Fibroblast of upper back skin (primary cell): ENCODE measurements around the gene CWC25.

Experiments
- DNase-seq: peaks from one replicate; pipeline ENCODE4 v3.0.0-alpha.2; 2013

The CWC25 gene

GRCh38 chr17:38824899-38825761 lies at the start of gene CWC25:
TSS of gene CWC25 (minus strand) at chr17:38825321. CDS start at chr17:38825183, 138 bp downstream.
- DNase-seq = peak; percentile 95

- no peak for DNase-seq
Observed at GRCh38 chr17:38873640-38874380, 48.7 kb upstream of the CWC25 start.

- no peak for DNase-seq
Observed at GRCh38 chr17:38872671-38873385, 47.7 kb upstream of the CWC25 start.

GRCh38 chr17:38872027-38872511 lies 46.9 kb upstream of the CWC25 start:
- no peak for DNase-seq

- peak; percentile 63 for DNase-seq
Observed at GRCh38 chr17:38871247-38872015, 46.3 kb upstream of the CWC25 start.

- DNase-seq = peak; percentile 67
Observed at GRCh38 chr17:38870259-38871165, 45.4 kb upstream of the CWC25 start.

DNA sequence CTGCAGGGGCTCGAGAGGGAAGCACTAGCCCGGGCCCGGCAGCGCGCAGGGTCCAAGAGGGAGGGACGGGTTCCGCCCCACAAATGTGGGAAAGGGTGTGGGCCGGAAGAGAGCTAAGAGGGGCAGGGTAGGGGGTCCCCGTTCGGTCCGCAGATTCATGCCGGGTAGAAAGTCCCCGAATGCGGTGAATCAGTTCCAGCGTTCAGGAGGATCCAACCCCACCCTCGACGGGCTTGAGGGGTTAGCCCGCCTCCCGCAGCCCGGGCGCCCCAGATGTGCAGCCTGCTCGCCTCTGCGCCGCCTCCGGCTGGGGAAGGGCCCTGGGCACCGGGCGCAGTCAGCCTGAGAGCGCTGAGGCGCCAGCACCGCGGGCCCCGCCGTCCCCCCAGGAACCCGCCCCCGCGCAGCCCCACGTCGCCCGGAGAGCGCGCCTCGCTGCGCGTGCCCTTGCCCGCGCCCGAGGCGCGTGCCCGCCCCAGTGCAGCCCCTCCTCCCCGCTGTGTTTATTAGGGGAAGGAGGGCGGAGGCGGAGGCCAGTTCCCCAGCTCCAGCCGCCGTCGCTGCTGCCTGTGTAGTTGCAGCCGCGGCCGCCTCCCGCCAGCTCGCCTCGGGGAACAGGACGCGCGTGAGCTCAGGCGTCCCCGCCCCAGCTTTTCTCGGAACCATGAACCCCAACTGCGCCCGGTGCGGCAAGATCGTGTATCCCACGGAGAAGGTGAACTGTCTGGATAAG lies 44.6 kb upstream of the CWC25 start, which contains the start of gene LASP1:
TSS of gene LASP1 (plus strand) at position 533 of the 733 bp plus-strand sequence. CDS start at position 665, 132 bp downstream.
- peak; percentile 89 for DNase-seq

- DNase-seq = peak; percentile 90
Observed at GRCh38 chr17:38868817-38869525, 43.9 kb upstream of the CWC25 start.

- DNase-seq = peak; percentile 82
Observed at GRCh38 chr17:38867968-38868816, 43.1 kb upstream of the CWC25 start.

GRCh38 chr17:38867179-38867967 lies 42.3 kb upstream of the CWC25 start:
- peak; percentile 81 for DNase-seq

DNA sequence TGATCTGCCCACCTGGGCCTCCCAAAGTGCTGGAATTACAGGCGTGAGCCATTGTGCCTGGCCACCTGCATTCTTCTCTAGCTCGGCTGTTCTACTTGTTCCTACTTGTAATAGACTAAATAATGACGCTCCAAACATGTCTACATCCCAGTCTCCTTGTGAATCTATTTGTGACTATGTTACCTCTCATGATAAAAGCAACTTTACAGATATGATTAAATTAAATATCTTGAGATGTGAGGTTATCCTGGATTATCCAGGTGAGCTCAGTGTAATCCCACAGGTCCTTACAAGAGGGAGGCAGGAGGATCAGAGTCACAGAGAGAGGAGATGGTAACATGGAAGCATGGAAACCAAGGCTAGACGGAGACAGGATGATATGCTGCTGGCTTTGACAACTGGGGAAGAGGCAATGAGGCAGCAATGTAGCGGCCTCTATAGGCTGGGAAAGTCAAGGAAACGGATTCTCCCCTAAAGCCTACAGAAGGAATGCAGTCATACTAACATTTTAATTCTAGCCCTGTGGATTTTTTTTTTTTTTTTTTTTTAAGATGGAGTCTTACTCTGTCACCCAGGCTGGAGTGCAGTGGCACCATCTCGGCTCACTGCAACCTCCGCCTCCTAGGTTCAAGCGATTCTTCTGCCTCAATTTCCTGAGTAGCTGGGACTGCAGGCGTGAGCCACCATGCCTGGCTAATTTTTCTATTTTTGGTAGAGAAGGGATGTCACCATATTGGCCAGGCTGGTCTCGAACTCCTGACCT lies 39.7 kb upstream of the CWC25 start:
- peak; percentile 63 for DNase-seq

DNA sequence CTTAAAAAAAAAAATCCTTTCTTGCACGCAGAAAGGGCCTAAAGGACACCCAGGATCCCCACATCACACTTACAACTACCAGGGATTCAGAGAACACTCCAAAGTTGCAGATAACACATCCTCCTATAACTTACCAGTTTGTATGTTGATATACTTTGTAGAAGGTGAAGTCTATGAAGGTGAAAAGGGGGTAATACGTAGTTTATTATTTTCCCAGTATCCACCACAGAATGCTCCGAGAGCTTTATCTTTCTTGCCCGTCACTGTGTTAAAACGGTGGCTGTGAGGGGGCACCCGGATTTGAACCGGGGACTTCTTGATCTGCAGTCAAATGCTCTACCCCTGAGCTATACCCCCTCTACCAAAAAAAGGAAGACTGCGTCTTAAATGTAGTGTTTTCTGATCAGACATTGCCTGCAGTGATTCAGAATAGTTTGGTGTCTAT lies 36.3 kb upstream of the CWC25 start:
- peak; percentile 57 for DNase-seq

DNA sequence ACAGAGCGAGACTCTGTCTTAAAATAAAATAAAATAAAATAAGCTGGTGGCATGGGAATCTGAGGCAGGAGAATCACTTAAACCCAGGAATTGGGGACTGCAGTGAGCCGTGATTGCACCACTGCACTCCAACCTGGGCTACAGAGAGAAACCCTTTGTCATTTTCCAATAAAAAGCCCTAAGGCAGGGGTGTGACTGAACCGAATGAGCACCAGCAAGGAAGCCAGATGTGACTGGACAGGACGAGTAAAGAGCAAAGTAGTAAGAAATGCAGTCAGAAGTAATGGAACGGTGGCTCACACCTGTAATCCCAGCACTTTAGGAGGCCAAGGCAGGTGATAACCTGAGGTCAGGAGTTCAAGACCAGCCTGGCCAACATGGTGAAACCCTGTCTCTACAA lies 32.1 kb upstream of the CWC25 start:
- DNase-seq = no peak

GRCh38 chr17:38855101-38855714 lies 30.1 kb upstream of the CWC25 start:
- DNase-seq = peak; percentile 92

DNA sequence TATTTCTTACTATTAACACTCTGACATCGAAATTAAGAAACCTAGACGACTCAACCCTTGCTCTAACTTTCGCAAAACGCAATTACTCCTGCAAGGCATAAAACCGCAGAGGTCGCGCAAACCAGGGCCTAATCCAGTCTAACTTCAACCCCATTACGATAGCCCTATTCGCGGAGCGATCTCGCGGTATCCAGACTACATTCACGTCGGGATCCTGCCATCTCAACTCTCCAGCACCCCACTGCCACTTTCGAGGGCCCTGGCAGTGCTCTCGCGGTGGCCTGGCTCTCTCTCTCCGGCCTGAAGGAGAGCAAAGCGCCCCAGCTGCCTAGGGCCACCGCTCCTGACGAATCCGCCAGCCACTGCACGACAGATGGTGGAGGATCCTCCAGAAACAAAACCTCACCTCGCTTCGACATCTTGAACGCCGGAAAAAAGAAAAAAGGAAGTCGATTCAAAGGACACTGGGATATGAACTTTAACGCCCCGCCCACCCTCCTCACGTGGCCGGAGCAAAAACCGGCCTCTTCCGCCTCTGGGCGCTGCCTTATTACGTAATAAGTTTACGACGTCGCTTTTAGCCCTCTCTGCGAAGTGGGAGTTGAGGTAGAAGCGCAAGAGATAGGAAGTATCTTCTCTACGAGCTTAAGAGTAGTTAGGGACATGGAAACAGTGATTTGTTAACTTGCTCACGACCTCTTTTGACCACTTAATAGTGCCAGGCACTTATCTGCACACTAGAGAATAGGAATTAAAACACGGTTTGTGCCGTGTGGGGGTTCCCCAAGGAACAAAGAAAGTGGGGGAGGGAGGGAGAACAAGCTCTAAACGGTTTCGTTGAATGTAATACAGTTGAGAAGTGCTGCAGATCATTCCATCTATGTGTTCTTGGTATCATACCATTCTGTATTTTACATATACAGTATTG lies 28.4 kb upstream of the CWC25 start, which contains the start of gene RPL23:
TSS of gene RPL23 (minus strand) at position 430 of the 928 bp plus-strand sequence. CDS start at position 419, 11 bp downstream.
- peak; percentile 98 for DNase-seq
